NCI-H1436 treated with DMSO at 0.1 percent for 48 hours (cell line): ENCODE data around the gene IGSF23.

Experiments
- DNase-seq: peaks from one replicate; lab custom pipeline; 2025; lab: John Stamatoyannopoulos, UW

Gene IGSF23

DNA sequence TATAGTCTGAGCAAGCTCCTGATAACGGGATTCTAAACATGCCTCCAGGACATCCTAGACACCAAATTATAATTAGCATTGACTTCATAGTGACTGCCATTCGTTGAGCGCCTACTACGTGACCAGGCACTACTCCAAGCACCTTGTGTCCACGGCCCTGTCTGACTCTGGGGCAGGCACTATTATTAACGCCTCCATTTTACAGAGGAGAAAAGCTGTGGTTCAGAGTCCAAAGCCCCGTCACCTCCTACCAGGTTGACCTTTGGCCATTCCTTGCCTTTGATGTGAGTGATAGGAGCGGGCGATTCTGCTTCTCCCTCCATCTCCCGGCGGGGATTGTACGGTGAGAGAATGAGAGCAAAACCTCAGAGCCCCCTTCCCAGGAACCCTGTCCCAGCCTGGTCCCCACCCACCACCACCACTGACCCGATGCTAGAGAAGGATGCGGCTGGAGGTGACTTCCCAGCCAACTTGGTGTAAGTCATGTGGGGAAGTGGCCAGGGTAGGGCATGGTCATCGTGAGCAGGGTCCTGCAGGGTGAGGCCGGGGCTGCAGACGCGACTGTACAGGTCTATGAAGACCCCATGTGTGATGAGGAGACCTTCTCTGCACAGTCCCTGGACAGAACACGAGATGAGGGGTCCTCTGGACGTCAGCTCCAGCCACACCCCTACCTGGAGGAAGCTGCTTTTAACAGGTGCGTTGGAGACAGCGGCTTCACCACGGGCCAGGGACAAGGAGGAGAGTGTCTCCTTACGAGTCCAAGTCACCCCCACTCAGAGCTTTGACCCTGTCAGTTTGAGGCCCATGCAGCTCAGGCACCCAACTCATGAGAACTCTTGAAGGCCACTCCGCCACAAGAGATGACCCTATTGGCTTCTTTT is at the start of gene IGSF23:
IGSF23 (plus strand) TSS at position 269 of the 884 bp plus-strand sequence; CDS start at position 352, 83 bp downstream.
- DNase-seq: no peak

- DNase-seq: no peak
These were observed 46.4 kb upstream of the IGSF23 start for GRCh38 chr19:44566984-44567383.

- no peak for DNase-seq
These were observed 45.6 kb upstream of the IGSF23 start for GRCh38 chr19:44567745-44568144.

- no peak for DNase-seq
These were observed 42.8 kb upstream of the IGSF23 start for GRCh38 chr19:44570603-44570983.

DNA sequence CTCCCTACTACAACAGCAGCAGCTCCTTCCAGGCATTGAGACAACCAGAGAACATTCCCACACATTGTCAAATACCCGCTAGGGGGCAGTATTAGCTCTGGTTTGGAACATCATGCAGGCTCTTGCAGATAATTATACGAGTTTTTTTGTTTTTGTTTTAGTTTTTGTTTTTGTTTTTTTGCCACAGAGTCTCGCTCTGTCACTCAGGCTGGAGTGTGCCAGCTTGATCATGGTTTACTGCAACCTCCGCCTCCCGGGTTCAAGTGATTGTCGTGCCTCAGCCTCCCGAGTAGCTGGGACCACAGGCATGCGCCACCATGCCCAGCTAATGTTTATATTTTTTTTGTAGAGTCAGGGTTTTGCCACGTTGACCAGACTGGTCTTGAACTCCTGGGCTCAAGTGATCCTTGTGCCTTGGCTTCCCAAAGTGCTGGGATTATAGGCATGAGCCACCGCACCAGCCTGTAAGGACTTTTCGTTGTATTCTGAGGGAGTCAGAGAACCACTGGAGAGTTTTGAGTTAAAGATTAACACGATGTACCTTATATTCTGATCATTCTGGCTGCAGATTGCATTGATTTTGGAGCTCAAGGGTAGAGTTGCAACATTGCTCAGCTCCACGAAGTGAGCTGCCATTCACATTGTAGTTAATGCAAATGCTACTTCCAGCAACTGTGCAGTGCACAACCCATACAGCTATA is 42.2 kb upstream of the IGSF23 start:
- DNase-seq: no peak

DNA sequence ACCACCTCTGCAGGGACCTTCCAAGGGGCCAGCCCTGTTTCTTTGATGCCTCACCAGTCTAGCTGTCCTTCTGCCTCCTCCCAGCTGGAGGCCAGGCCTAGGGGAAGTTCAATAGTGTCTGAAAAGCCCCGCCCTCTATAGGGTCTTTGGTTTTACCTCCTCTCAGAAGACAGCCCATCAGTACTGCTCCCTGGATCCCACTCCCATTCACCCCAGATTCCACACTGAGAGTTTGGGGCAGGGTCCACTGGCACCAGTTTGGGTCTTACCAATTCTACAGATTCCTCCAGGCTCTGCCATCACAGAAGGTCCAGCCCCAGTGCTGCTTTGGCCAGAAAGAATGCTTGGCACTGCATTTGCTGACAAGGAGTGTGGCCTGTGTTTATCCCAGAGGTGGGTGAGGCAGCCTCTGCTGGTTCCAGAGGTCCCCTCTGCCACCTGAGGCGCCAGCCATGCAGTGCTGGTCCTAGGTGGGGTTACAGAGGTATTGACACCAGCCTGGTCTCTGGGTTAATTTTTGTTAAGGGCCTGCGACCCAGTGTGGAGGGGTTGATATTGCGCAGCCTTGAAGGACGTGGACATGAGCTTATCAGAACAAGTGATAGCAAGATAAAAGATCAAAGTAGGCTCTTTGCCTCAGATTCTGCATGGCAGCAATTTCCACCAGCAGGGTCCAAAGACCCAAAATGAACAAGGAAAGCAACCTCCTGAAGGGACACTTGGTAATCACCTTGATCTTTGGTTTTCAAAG is 41.4 kb upstream of the IGSF23 start:
- no peak for DNase-seq

DNA sequence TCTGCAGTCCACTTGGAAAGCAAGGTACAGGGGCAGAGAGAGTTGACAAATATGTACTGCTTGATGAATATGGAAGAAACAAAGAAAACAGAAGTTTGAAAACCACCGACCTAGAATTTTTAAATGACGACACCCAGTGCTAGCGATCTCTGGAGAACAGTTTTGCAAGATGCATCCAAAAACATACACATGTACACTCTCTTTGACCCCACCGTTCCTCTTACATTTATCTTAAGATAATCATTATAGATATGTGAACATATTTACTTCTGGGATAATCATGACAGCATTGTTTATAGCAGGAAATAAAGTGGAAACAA is 40.8 kb upstream of the IGSF23 start:
- no peak for DNase-seq

GRCh38 chr19:44573183-44573582 is 40.2 kb upstream of the IGSF23 start:
- DNase-seq: no peak

DNA sequence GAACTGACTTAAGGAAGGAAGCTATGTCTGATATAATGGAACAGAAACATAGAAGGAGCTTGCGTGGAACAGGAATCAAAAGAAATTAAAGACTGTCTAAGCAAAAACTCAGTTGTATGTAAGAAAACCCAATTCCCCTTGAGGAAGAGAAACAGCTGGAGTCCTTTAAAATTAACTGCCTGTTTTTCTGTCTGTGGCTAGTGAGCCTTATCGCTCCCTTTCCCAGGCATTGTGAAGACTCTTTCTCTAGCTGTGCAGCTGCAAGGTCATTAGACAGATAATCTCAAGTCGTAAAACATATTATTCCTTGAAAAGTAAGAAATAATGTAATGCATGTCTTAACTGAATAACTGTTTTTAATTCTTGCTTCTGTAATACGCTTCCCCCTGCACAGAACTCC is 39.7 kb upstream of the IGSF23 start:
- DNase-seq: no peak

DNA sequence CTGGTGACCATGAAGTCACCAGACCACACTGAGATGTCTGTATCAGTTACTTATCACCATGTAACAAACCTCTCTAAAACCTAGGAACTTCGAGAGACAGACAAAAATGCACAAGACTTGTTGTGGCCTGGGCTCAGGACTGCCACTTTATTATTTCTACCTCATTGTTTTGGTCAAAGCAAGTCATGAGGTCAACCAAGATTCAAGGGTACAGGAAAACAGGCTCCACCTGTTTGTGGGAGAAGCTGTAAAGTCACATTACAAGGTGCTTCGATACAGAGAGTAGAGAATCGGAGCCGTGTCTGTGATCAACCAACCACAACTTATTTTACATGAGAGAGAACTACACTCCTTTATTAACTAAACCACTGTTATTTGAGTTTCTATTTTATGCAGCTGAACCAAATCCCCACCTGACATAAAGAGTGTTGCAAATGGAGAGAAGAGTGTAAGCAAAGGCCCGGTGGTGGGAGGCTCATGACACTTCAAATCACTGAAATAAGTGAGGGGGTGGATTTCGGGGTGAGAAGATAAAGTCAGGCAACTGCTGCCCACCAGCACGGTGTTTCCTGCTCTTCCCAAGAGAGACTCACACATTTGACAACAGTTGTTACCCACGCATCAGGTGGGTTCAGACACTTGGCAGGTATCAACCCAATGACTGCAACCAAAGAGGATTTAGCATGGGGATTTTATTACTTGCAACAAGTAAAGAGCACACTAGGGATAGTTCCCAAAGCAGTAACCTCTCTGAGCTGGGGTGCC is 39.0 kb upstream of the IGSF23 start:
- no peak for DNase-seq

- DNase-seq: no peak
These were observed 38.2 kb upstream of the IGSF23 start for GRCh38 chr19:44575116-44575700.

- peak; percentile 7 for DNase-seq
These were observed 36.4 kb upstream of the IGSF23 start for GRCh38 chr19:44576843-44577565.

- DNase-seq: no peak
These were observed 35.8 kb upstream of the IGSF23 start for GRCh38 chr19:44577566-44577874.

DNA sequence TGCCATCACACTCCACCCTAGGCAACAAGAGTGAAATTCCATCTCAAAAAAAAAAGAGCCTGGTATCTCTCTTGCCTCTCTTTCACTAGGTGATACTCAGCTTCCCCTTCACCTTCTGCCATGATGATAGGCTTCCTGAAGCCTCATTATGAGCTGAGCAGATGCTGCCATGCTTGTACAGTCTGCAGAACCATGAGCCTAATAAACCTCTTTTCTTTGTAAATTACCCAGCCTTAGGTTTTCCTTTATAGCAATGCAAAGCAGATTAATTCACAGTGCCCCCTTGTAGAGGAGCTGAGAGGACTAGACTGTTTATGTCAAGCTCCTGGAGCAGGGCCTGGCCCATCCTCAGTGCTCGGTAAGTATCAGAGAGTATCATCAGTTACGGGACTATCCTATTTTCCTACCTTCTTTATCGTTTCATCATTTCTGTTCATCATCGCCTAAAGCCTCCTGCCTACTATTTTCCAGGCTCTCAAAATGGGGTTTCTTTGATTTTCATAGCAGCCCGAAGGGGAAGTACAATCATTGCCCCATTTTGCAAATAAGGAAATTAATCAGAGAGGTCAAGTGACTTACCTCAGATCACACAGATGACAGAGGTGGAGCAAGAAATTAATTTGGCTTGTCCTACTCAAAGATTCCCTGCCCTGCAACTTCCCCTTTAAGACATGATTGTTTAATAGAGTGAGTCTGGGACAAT is 33.5 kb upstream of the IGSF23 start:
- no peak for DNase-seq

- DNase-seq: no peak
These were observed 32.9 kb upstream of the IGSF23 start for GRCh38 chr19:44580366-44580895.

DNA sequence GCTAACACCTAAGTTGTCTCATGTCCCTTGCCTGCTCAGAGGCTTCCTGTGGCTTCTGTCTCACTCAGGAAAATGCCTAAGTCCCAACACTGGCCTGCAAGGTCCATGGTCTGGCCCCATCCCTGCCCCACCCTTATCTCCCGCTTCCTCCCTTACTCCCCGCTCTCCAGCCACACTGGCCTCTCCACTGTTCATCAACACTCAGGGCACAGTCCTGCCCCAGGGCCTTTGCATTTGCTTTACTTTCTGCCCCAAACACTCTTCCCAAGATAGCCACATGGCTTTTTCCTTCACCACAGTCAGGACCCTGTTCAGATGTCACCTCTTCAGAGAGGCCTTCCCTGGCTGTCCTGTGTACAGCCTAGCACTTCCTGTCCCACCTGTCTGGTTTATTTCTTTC is 32.1 kb upstream of the IGSF23 start:
- no peak for DNase-seq

DNA sequence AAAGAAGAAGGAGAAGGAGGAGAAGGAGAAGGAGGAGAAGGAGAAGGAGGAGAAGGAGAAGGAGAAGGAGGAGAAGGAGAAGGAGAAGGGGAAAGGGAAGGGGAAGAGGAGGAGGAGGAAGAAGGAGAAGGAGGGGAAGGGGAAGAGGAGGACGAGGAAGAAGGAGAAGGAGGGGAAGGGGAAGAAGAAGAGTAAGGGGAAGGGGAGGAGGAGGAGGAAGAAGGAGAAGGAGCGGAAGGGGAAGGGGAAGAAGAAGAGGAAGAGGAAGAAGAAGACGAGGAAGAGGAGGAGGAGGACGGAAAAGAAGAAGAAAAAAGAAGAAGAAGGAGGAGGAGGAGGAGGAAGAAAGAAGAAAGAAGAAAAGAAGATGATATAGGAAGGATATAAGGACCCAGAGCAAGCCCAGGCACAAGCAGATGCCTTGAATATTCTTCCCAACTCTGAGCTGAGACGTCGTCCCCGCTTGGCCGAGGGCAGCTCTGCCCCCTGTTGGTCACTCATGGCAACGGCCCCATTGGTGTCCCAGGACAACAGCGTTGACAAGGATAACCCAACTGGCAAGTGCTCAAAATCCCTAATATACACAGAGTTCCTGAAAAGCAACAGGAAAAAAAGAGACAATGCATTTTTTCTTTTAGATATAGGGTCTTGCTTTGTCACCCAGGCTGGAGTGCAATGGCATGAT is 30.6 kb upstream of the IGSF23 start:
- no peak for DNase-seq

DNA sequence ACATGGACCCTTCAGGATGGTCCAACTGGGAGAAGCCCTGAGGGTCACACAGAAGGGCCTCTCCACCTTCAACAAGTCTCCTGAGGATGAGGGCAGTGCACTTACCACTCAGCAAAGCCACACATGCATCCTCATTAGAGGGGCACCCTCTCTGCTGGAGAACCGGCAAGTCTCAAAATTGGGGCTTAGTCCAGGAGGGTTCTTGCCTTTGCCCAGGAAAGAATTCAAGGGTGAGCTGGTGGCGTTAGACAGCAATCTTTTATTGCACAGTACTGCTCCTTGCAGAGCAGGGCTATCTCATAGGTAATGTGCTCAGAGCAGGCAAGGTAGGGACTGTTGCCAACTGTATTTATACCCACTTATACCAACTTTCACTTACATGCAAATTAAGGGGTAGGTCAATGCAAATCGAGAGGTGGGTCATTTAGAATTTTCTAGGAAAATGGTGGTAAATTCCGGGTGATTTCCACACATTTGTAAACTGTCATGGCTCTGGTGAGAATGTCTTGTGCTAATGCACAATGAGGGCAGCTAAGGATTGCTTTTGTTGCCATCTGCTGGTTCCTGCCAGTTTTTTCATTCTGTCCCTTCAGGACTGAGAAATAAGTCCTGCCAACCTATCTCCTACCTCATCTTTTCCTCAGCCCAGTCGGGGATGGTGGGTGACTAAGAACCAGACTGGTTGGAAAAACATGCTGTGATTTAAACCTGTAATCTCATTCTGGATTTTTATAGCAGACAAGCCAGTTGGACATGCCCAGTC is 27.8 kb upstream of the IGSF23 start:
- no peak for DNase-seq
